SK-N-SH (cell line): ENCODE data around the gene PEDS1. TPM values are rescaled to one million over a fixed set of nuclear protein-coding genes. Genes with fewer than 3 reads are reported as not detected.

Experiments
- CTCF ChIA-PET: fragments of 300-600, 350-600 bp; formaldehyde crosslinking; extraction: SDS; loops from one replicate; lab custom pipeline; 2021; lab: Yijun Ruan, JAX
- POLR2A ChIA-PET: fragments of 350-600 bp; sonication (Branson Sonifier 250); formaldehyde crosslinking; extraction: SDS; loops from one replicate; lab custom pipeline; 2020; ENCODE audit warnings: antibody characterized with exemption, inconsistent platforms; lab: Yijun Ruan, JAX
- DNase-seq: peaks from one replicate; pipeline ENCODE4 v3.0.0; 2012
- H2AFZ ChIP-seq: fragments of 200-600 bp; sonication (generic); 2 replicates; pipeline ENCODE4 v1.8.1; 2016; ENCODE audit warnings: antibody characterized with exemption, mild to moderate bottlenecking, low read depth
- H3F3A ChIP-seq: fragments of 200-600 bp; sonication (generic); replicated peaks from 2 replicates; pipeline ENCODE3; 2016; ENCODE audit warnings: antibody characterized with exemption, mild to moderate bottlenecking; ENCODE audit not compliant: insufficient read depth
- H3K27ac ChIP-seq, 2 experiments: fragments of 200-500 bp in 1 of 2; fragments of 200-600 bp in 1 of 2; sonication (Bioruptor generic) in 1 of 2; sonication (generic), shearing (Covaris generic) in 1 of 2; 2 replicates each; pipeline versions ENCODE4 v1.5.1 to v1.6.1; 2014 to 2016; ENCODE audit warnings: low read depth in 2 of 2, inconsistent platforms in 1 of 2, low read length in 1 of 2, mild to moderate bottlenecking in 1 of 2, mixed read lengths in 1 of 2
- H3K27me3 ChIP-seq: fragments of 200-600 bp; sonication (generic), shearing (Covaris generic); 2 replicates; pipeline ENCODE4 v1.6.1; 2016; ENCODE audit warnings: mixed run types; ENCODE audit not compliant: insufficient read depth
- H3K36me3 ChIP-seq, 2 experiments: fragments of 200-500 bp in 1 of 2; fragments of 200-600 bp in 1 of 2; sonication (Bioruptor generic) in 1 of 2; sonication (generic) in 1 of 2; replicated peaks in 1 of 2; 2 replicates each; pipeline versions ENCODE3 to v1.5.1; 2014 to 2016; ENCODE audit warnings: low read length in 1 of 2, mild to moderate bottlenecking in 1 of 2; ENCODE audit not compliant: insufficient read depth in 2 of 2, control insufficient read depth in 1 of 2
- H3K4me1 ChIP-seq, 2 experiments: fragments of 200-500 bp in 1 of 2; fragments of 200-600 bp in 1 of 2; sonication (Bioruptor generic) in 1 of 2; sonication (generic), shearing (Covaris generic) in 1 of 2; 2 replicates each; pipeline versions ENCODE4 v1.5.1 to v1.6.1; 2014 to 2016; ENCODE audit warnings: low read depth in 1 of 2, low read length in 1 of 2, mixed run types in 1 of 2; ENCODE audit not compliant: insufficient read depth in 2 of 2, control insufficient read depth in 1 of 2
- H3K4me2 ChIP-seq: fragments of 200-600 bp; sonication (generic), shearing (Covaris generic); 2 replicates; pipeline ENCODE4 v1.6.1; 2017; ENCODE audit warnings: mixed run types
- H3K4me3 ChIP-seq, 2 experiments: fragments of 200-500 bp in 1 of 2; fragments of 200-600 bp in 1 of 2; sonication (Bioruptor generic) in 1 of 2; sonication (generic), shearing (Covaris generic) in 1 of 2; 2 replicates each; pipeline versions ENCODE4 v1.5.1 to v1.8.1; 2014 to 2016; ENCODE audit warnings: low read depth in 2 of 2, inconsistent platforms in 1 of 2, low read length in 1 of 2, mild to moderate bottlenecking in 1 of 2, mixed read lengths in 1 of 2, moderate library complexity in 1 of 2
- H3K79me2 ChIP-seq: fragments of 200-600 bp; sonication (generic); 2 replicates; pipeline ENCODE4 v1.8.1; 2017; ENCODE audit warnings: mild to moderate bottlenecking; ENCODE audit not compliant: insufficient read depth
- H3K9ac ChIP-seq: fragments of 200-600 bp; sonication (generic); 2 replicates; pipeline ENCODE4 v1.6.1; 2017; ENCODE audit warnings: mixed run types
- H3K9me2 ChIP-seq: fragments of 200-600 bp; sonication (generic); 2 replicates; pipeline ENCODE4 v1.6.1; 2017; ENCODE audit warnings: mixed run types
- H3K9me3 ChIP-seq: fragments of 200-600 bp; sonication (generic); 2 replicates; pipeline ENCODE4 v1.6.1; 2017; ENCODE audit warnings: mixed run types, mild to moderate bottlenecking, moderate library complexity
- H4K20me1 ChIP-seq: fragments of 200-600 bp; sonication (generic); 2 replicates; pipeline ENCODE4 v1.6.1; 2017; ENCODE audit warnings: mild to moderate bottlenecking, mixed run types; ENCODE audit not compliant: insufficient read depth
- CHD2 ChIP-seq: fragments of 150-350 bp; IDR thresholded peaks from 2 replicates; pipeline ENCODE4 v1.6.1; 2018; ENCODE audit warnings: low read length; ENCODE audit not compliant: partially characterized antibody
- CTCF ChIP-seq: fragments of 200-600 bp; sonication (generic); IDR thresholded peaks from 2 replicates; pipeline ENCODE4 v1.6.1; 2017; ENCODE audit warnings: antibody characterized with exemption, mild to moderate bottlenecking, moderate library complexity
- ELF1 ChIP-seq: IDR thresholded peaks from 2 replicates; pipeline ENCODE4 v1.4.0; 2012
- EP300 ChIP-seq, 2 experiments: IDR thresholded peaks; 2 replicates each; pipeline versions ENCODE4 v1.4.0 to v1.6.1; 2012; ENCODE audit warnings: borderline replicate concordance in 1 of 2, low read depth in 1 of 2, low read length in 1 of 2
- FOSL2 ChIP-seq: IDR thresholded peaks from 2 replicates; pipeline ENCODE4 v1.4.0; 2012; ENCODE audit warnings: low read depth, mild to moderate bottlenecking, moderate library complexity, borderline replicate concordance
- GABPA ChIP-seq: IDR thresholded peaks from 2 replicates; pipeline ENCODE4 v1.4.0; 2012; ENCODE audit warnings: low read depth, mild to moderate bottlenecking
- IRF3 ChIP-seq: fragments of 150-350 bp; IDR thresholded peaks from 2 replicates; pipeline ENCODE4 v1.6.1; 2016; ENCODE audit warnings: mild to moderate bottlenecking, low read depth, low read length
- MAX ChIP-seq: IDR thresholded peaks from 2 replicates; pipeline ENCODE4 v1.4.0; 2012; ENCODE audit warnings: low read depth
- MEF2A ChIP-seq: IDR thresholded peaks from 2 replicates; pipeline ENCODE4 v1.4.0; 2012; ENCODE audit warnings: low read depth, borderline replicate concordance
- MXI1 ChIP-seq: IDR thresholded peaks from 2 replicates; pipeline ENCODE4 v1.6.1; 2012; ENCODE audit warnings: mild to moderate bottlenecking, low read depth, low read length, improper control_type of control experiment
- NFIC ChIP-seq: IDR thresholded peaks from 2 replicates; pipeline ENCODE4 v1.4.0; 2012; ENCODE audit warnings: borderline replicate concordance
- PBX3 ChIP-seq: IDR thresholded peaks from 2 replicates; pipeline ENCODE4; 2012
- POLR2AphosphoS5 ChIP-seq: IDR thresholded peaks from 2 replicates; pipeline ENCODE4 v1.6.1; 2012; ENCODE audit warnings: low read depth, low read length
- RCOR1 ChIP-seq: fragments of 150-350 bp; IDR thresholded peaks from 2 replicates; pipeline ENCODE4 v1.6.1; 2017; ENCODE audit warnings: antibody characterized with exemption, low read length
- RFX5 ChIP-seq: IDR thresholded peaks from 2 replicates; pipeline ENCODE4 v1.6.1; 2012; ENCODE audit warnings: mild to moderate bottlenecking, improper control_type of control experiment, low read length
- SMC3 ChIP-seq: IDR thresholded peaks from 2 replicates; pipeline ENCODE4 v1.6.1; 2012; ENCODE audit warnings: low read depth, low read length, improper control_type of control experiment
- TCF12 ChIP-seq: IDR thresholded peaks from 2 replicates; pipeline ENCODE4 v1.4.0; 2012
- TEAD4 ChIP-seq: IDR thresholded peaks from 2 replicates; pipeline ENCODE4 v1.4.0; 2012; ENCODE audit warnings: mild to moderate bottlenecking, borderline replicate concordance; ENCODE audit not compliant: insufficient read depth
- USF1 ChIP-seq: IDR thresholded peaks from 2 replicates; pipeline ENCODE4 v1.4.0; 2012; ENCODE audit warnings: low read depth, borderline replicate concordance
- USF2 ChIP-seq: fragments of 150-350 bp; IDR thresholded peaks from 2 replicates; pipeline ENCODE4 v1.6.1; 2017; ENCODE audit warnings: antibody characterized with exemption, low read length, low read depth, borderline replicate concordance
- WGBS: methylation state at CpG from one replicate; pipeline ENCODE4 v1.1.6; 2017; ENCODE audit warnings: low lambda C conversion rate; 5-methylcytosine and 5-hydroxymethylcytosine counted together
- polyA plus RNA-seq, 3 experiments: library from polyadenylated mRNA; depleted of rRNA; stranded (reverse); fragments of >200 nt; gene quantifications; 2 replicates each; pipeline ENCODE4 v1.2.3, GENCODE V29; 2012

Gene PEDS1
- polyA plus RNA-seq, 1 of the 3 experiments (the other 2 are of a cell fraction), result 18.3 TPM

GRCh38 chr20:50126662-50127061 lies 26.9 kb downstream of the PEDS1 start:
- TF ChIP-seq TEAD4, result no peak
- no peak for TF ChIP-seq TCF12
- TF ChIP-seq MXI1, result no peak
- TF ChIP-seq RFX5, result no peak
- TF ChIP-seq ELF1, result no peak
- POLR2A ChIA-PET, result no interaction called here
- H3F3A ChIP-seq, result peaks cover 4% of the 10 kb centered on the region

GRCh38 chr20:50125279-50125678 lies 28.2 kb downstream of the PEDS1 start:
- Histone ChIP-seq H3F3A (peaks cover 4% of the 10 kb centered on the region), H3K4me2 (no peak overlapping the region), H3K4me3 (no peak overlapping the region), H3K27me3 (no peaks in the 10 kb centered on the region), H3K9me2 (no peaks in the 10 kb centered on the region), H4K20me1 (no peaks in the 10 kb centered on the region), H3K36me3 (peaks cover 6 to 32% of the 10 kb centered on the region in 2 experiments), H3K27ac (no peak overlapping the region), H3K9me3 (no peaks in the 10 kb centered on the region), H3K9ac (no peak overlapping the region), H2AFZ (no peak overlapping the region), H3K4me1 (no peaks in the 10 kb centered on the region; a peak in 2 of 4 replicates), H3K79me2 (no peaks in the 10 kb centered on the region)
- WGBS, result 94% methylated on average over 3 of the region's 3 CpGs
- POLR2A ChIA-PET, result no interaction called here
- TF ChIP-seq MAX (no peak), FOSL2 (no peak), PBX3 (no peak), GABPA (no peak), EP300 (IDR thresholded peaks at IDR 0.05; ENCODE audit: borderline replicate concordance in 1 of 2, low read depth in 1 of 2, low read length in 1 of 2) (no peak), NFIC (no peak), MEF2A (no peak), IRF3 (no peak), CHD2 (no peak), RCOR1 (no peak), SMC3 (no peak), CTCF (no peak), RFX5 (no peak), ELF1 (no peak), POLR2AphosphoS5 (no peak), USF1 (no peak), USF2 (no peak), TCF12 (no peak)
- CTCF ChIA-PET, result interaction anchor here (1.7 to 11.5 kb wide), 3 partner anchors 9 to 54 kb away, joined by 6 to 297 read pairs (median 6); no protein-coding TSS in a partner anchor
- no peak for DNase-seq

More at GRCh38 chr20:50126662-50127061, 26.9 kb downstream of the PEDS1 start:
- no peaks in the 10 kb centered on the region for H3K27me3 ChIP-seq
- no peak for DNase-seq
- no peak overlapping the region for H3K27ac ChIP-seq
- WGBS, result 88% methylated on average over 4 of the region's 4 CpGs
- H3K9ac ChIP-seq, result no peak overlapping the region
- H3K79me2 ChIP-seq, result no peaks in the 10 kb centered on the region
- H4K20me1 ChIP-seq, result no peaks in the 10 kb centered on the region
- H3K4me3 ChIP-seq, result no peak overlapping the region
- H3K4me1 ChIP-seq, result no peaks in the 10 kb centered on the region; a peak in 2 of 4 replicates
- CTCF ChIA-PET, result interaction anchor here (0.7 to 1.7 kb wide), 4 partner anchors 8 to 52 kb away, joined by 3 to 6 read pairs (median 3); no protein-coding TSS in a partner anchor
- peaks cover 6 to 36% of the 10 kb centered on the region in 2 experiments for H3K36me3 ChIP-seq
- no peaks in the 10 kb centered on the region for H3K9me3 ChIP-seq
- H2AFZ ChIP-seq, result no peak overlapping the region
- H3K4me2 ChIP-seq, result no peak overlapping the region
- no peaks in the 10 kb centered on the region for H3K9me2 ChIP-seq
